ENCODE measurements around the gene LRRTM3.

DNA sequence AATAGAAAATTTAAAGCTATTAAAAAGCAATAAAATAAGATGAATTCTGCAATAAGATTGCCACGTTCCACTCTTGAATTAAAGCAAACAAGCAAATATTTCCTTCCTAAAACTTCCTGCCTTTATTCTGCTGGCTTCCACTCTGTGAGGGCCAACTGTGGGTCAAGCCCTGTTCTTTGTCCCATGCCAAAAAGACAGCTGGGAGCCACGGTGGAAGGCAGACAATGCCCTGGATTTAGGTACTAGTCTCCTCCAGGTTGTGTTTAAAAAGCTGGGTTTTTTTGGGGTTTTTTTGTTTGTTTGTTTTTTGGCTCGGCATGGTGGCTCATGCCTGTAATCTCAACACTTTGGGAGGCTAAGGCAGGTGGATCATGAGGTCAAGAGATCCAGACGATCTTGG is 39.1 kb downstream of the LRRTM3 start:
- TF ChIP-seq, protein P1, sequence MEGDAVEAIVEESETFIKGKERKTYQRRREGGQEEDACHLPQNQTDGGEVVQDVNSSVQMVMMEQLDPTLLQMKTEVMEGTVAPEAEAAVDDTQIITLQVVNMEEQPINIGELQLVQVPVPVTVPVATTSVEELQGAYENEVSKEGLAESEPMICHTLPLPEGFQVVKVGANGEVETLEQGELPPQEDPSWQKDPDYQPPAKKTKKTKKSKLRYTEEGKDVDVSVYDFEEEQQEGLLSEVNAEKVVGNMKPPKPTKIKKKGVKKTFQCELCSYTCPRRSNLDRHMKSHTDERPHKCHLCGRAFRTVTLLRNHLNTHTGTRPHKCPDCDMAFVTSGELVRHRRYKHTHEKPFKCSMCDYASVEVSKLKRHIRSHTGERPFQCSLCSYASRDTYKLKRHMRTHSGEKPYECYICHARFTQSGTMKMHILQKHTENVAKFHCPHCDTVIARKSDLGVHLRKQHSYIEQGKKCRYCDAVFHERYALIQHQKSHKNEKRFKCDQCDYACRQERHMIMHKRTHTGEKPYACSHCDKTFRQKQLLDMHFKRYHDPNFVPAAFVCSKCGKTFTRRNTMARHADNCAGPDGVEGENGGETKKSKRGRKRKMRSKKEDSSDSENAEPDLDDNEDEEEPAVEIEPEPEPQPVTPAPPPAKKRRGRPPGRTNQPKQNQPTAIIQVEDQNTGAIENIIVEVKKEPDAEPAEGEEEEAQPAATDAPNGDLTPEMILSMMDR (IDR thresholded peaks at IDR 0.05) = no peak
- TF ChIP-seq ZFX (IDR thresholded peaks at IDR 0.05; ENCODE audit: borderline replicate concordance) = no peak

All from 22Rv1 (cell line).